ENCODE results near the gene NAV3.

The NAV3 gene

GRCh38 chr12:77842430-77842829 is 11.7 kb downstream of the NAV3 start:
- no peak for DNase-seq

GRCh38 chr12:77845831-77846230 is 15.1 kb downstream of the NAV3 start:
- DNase-seq, result no peak

GRCh38 chr12:77847060-77847541 is 16.4 kb downstream of the NAV3 start:
- no peak for DNase-seq

GRCh38 chr12:77847680-77848431 is 17.2 kb downstream of the NAV3 start:
- DNase-seq, result no peak

GRCh38 chr12:77850129-77850528 is 19.4 kb downstream of the NAV3 start:
- no peak for DNase-seq

GRCh38 chr12:77850698-77851097 is 20.0 kb downstream of the NAV3 start:
- DNase-seq, result no peak

- no peak for DNase-seq
These were observed 24.9 kb downstream of the NAV3 start for GRCh38 chr12:77855548-77855947.

- DNase-seq, result no peak
These were observed 30.6 kb downstream of the NAV3 start for GRCh38 chr12:77861317-77861716.

GRCh38 chr12:77865178-77865577 is 34.5 kb downstream of the NAV3 start:
- DNase-seq, result no peak

- no peak for DNase-seq
These were observed 48.2 kb downstream of the NAV3 start for GRCh38 chr12:77878901-77879300.

GRCh38 chr12:77882709-77883108 is 52.0 kb downstream of the NAV3 start:
- DNase-seq, result no peak

GRCh38 chr12:77888611-77889010 is 57.9 kb downstream of the NAV3 start:
- DNase-seq, result no peak

GRCh38 chr12:77891518-77892147 is 60.9 kb downstream of the NAV3 start:
- no peak for DNase-seq

- DNase-seq, result no peak
These were observed 63.2 kb downstream of the NAV3 start for GRCh38 chr12:77893918-77894317.

- no peak for DNase-seq
These were observed 63.9 kb downstream of the NAV3 start for GRCh38 chr12:77894556-77894955.

- no peak for DNase-seq
These were observed 65.0 kb downstream of the NAV3 start for GRCh38 chr12:77895699-77896098.

- DNase-seq, result no peak
These were observed 77.2 kb downstream of the NAV3 start for GRCh38 chr12:77907936-77908335.

GRCh38 chr12:77914081-77914488 is 83.4 kb downstream of the NAV3 start:
- DNase-seq, result no peak

GRCh38 chr12:77915071-77915600 is 84.4 kb downstream of the NAV3 start:
- no peak for DNase-seq

GRCh38 chr12:77916276-77916675 is 85.6 kb downstream of the NAV3 start:
- DNase-seq, result no peak

- no peak for DNase-seq
These were observed 87.4 kb downstream of the NAV3 start for GRCh38 chr12:77918046-77918445.

GRCh38 chr12:77919450-77919849 is 88.8 kb downstream of the NAV3 start:
- DNase-seq, result no peak

- no peak for DNase-seq
These were observed 93.2 kb downstream of the NAV3 start for GRCh38 chr12:77923882-77924281.

GRCh38 chr12:77924703-77925102 is 94.0 kb downstream of the NAV3 start:
- DNase-seq, result no peak

Data from inflammatory macrophage (primary cell).